ENCODE measurements around the gene TFAP2E. TPM values are rescaled to one million over a fixed set of nuclear protein-coding genes. Genes with fewer than 3 reads are reported as not detected.

The TFAP2E gene
- total and polyA plus RNA-seq, 2 donors from 2014 or later: 0.28 to 1.0 TPM

DNA sequence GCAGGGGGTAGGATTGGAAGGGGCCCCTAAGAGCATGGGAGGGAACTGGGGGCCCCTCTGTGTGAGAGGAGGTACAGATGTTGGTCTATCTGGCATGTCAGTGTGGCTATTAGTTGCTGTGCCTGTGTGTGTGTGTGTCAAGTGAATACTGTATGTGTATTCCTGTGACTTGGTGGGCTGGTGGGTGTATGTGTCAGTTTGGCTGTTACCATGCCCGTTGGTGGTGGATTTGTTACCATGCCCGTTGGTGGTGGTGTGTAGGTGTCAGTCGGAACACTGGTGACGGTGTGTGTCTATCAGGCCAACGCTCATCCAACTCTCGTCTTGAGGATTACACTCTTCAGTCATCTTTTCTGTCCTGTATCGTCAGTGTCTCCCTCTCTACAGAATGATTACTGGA lies 22.6 kb downstream of the TFAP2E start:
- FAIRE-seq: no peak
- TF ChIP-seq, protein P1, sequence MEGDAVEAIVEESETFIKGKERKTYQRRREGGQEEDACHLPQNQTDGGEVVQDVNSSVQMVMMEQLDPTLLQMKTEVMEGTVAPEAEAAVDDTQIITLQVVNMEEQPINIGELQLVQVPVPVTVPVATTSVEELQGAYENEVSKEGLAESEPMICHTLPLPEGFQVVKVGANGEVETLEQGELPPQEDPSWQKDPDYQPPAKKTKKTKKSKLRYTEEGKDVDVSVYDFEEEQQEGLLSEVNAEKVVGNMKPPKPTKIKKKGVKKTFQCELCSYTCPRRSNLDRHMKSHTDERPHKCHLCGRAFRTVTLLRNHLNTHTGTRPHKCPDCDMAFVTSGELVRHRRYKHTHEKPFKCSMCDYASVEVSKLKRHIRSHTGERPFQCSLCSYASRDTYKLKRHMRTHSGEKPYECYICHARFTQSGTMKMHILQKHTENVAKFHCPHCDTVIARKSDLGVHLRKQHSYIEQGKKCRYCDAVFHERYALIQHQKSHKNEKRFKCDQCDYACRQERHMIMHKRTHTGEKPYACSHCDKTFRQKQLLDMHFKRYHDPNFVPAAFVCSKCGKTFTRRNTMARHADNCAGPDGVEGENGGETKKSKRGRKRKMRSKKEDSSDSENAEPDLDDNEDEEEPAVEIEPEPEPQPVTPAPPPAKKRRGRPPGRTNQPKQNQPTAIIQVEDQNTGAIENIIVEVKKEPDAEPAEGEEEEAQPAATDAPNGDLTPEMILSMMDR (IDR thresholded peaks at IDR 0.05; ENCODE audit: borderline replicate concordance, extremely low read depth, insufficient read depth): no peak
- H3K4me3 ChIP-seq (ENCODE audit: low read length in 3 of 3): no peak overlapping the region
- no peak overlapping the region for H3K9ac ChIP-seq (ENCODE audit: low read length in 3 of 3)
- H3K27me3 ChIP-seq (ENCODE audit: control insufficient read depth, insufficient read depth, low read length): no peaks in the 10 kb centered on the region
- H3K36me3 ChIP-seq (ENCODE audit: control insufficient read depth in 2 of 3, insufficient read depth in 3 of 3, low read length in 3 of 3): peaks cover 0 to 5% (median 2%) of the 10 kb centered on the region in 3 donors
- no peak overlapping the region for H3K27ac ChIP-seq (ENCODE audit: low read depth in 2 of 2, low read length in 2 of 2)
- H3K4me1 ChIP-seq (ENCODE audit: control insufficient read depth in 2 of 3, insufficient read depth in 2 of 3, low read depth in 1 of 3, low read length in 3 of 3): no peaks in the 10 kb centered on the region
- intact Hi-C loops (cut with DNase I): no loop called here
- H3K9me3 ChIP-seq (ENCODE audit: control insufficient read depth in 2 of 3, insufficient read depth in 1 of 3, low read length in 3 of 3): no peaks in the 10 kb centered on the region
- DNase-seq: no peak

DNA sequence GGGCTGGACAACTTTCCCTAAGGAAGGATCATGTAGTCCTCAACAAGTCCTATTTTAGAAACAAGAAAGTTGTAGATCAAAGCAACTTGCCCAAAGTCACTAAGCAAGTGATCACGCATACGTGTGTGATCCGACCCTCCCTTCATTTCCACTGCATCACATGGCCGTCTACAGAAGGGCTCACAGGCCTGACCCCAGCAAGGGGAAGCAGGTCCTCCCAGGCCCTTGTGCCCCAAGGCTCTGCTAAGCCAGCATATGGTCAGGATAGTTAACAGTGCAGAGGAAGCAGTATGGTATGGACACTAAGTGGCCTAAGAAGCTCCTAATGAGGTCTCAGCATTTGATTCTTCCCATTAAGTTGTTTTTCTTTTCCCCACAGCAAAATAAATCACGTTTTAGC lies 24.8 kb downstream of the TFAP2E start:
- Histone ChIP-seq H3K9ac (ENCODE audit: low read length in 3 of 3) (no peak overlapping the region), H3K9me3 (ENCODE audit: control insufficient read depth in 2 of 3, insufficient read depth in 1 of 3, low read length in 3 of 3) (no peaks in the 10 kb centered on the region), H3K36me3 (ENCODE audit: control insufficient read depth in 2 of 3, insufficient read depth in 3 of 3, low read length in 3 of 3) (peaks cover 2 to 8% (median 5%) of the 10 kb centered on the region in 3 donors), H3K4me3 (ENCODE audit: low read length in 3 of 3) (no peak overlapping the region), H3K4me1 (ENCODE audit: control insufficient read depth in 2 of 3, insufficient read depth in 2 of 3, low read depth in 1 of 3, low read length in 3 of 3) (no peaks in the 10 kb centered on the region), H3K27ac (ENCODE audit: low read depth in 2 of 2, low read length in 2 of 2) (no peak overlapping the region), H3K27me3 (ENCODE audit: control insufficient read depth, insufficient read depth, low read length) (no peaks in the 10 kb centered on the region)
- TF ChIP-seq, protein P1 (IDR thresholded peaks at IDR 0.05; ENCODE audit: borderline replicate concordance, extremely low read depth, insufficient read depth): no peak
- intact Hi-C loops (cut with DNase I): no loop called here
- DNase-seq (no peak), FAIRE-seq (no peak)

- DNase-seq (no peak), FAIRE-seq (no peak)
- Histone ChIP-seq H3K4me1 (ENCODE audit: control insufficient read depth in 2 of 3, insufficient read depth in 2 of 3, low read depth in 1 of 3, low read length in 3 of 3) (no peaks in the 10 kb centered on the region), H3K4me3 (ENCODE audit: low read length in 3 of 3) (no peak overlapping the region), H3K36me3 (ENCODE audit: control insufficient read depth in 2 of 3, insufficient read depth in 3 of 3, low read length in 3 of 3) (peaks cover 4 to 14% (median 5%) of the 10 kb centered on the region in 3 donors), H3K27me3 (ENCODE audit: control insufficient read depth, insufficient read depth, low read length) (no peaks in the 10 kb centered on the region), H3K27ac (ENCODE audit: low read depth in 2 of 2, low read length in 2 of 2) (no peak overlapping the region), H3K9me3 (ENCODE audit: control insufficient read depth in 2 of 3, insufficient read depth in 1 of 3, low read length in 3 of 3) (no peaks in the 10 kb centered on the region), H3K9ac (ENCODE audit: low read length in 3 of 3) (no peak overlapping the region)
- TF ChIP-seq, protein P1 (IDR thresholded peaks at IDR 0.05; ENCODE audit: borderline replicate concordance, extremely low read depth, insufficient read depth): no peak
- intact Hi-C loops (cut with DNase I): no loop called here
These were observed 25.8 kb downstream of the TFAP2E start for GRCh38 chr1:35598895-35599294.

DNA sequence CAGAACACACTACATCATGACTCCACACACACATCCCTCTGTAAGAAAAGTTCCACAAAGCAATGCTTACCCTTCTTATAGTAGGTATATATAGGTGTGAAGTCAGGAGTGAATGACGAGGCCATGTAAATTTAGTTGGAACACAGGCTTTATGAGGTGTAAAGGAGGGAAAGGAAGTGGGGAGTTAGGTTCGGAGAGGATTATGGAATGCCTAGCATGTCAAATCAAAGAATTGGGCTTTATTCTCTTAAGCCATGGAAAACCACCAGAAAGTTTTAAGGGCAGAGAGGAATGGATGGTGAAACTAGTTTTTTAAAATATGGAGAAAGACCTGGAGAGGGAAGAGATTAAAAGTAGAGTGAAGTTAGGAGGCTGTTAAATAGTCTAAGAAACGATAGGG lies 26.3 kb downstream of the TFAP2E start:
- no peak for FAIRE-seq
- Histone ChIP-seq H3K4me1 (ENCODE audit: control insufficient read depth in 2 of 3, insufficient read depth in 2 of 3, low read depth in 1 of 3, low read length in 3 of 3) (no peaks in the 10 kb centered on the region), H3K4me3 (ENCODE audit: low read length in 3 of 3) (no peak overlapping the region), H3K9ac (ENCODE audit: low read length in 3 of 3) (no peak overlapping the region), H3K27ac (ENCODE audit: low read depth in 2 of 2, low read length in 2 of 2) (no peak overlapping the region), H3K9me3 (ENCODE audit: control insufficient read depth in 2 of 3, insufficient read depth in 1 of 3, low read length in 3 of 3) (no peaks in the 10 kb centered on the region), H3K27me3 (ENCODE audit: control insufficient read depth, insufficient read depth, low read length) (no peaks in the 10 kb centered on the region), H3K36me3 (ENCODE audit: control insufficient read depth in 2 of 3, insufficient read depth in 3 of 3, low read length in 3 of 3) (peaks cover 4 to 14% (median 9%) of the 10 kb centered on the region in 3 donors)
- TF ChIP-seq, protein P1 (IDR thresholded peaks at IDR 0.05; ENCODE audit: borderline replicate concordance, extremely low read depth, insufficient read depth): no peak
- no peak for DNase-seq
- intact Hi-C loops (cut with DNase I): no loop called here

Data from kidney (tissue), 14 donors.